Transverse colon (tissue), 4 donors: ENCODE results near the gene MTMR3.

Experiments
- CTCF ChIP-seq, 5 experiments: fragments of 200-600 bp in 3 of 5; fragments of 450-650 bp in 2 of 5; sonication (generic) in 3 of 5; IDR thresholded peaks; 1 replicate in 2 of 5; 2 replicates in 3 of 5; pipeline ENCODE4 v1.5.1; 2016 to 2017; ENCODE audit warnings: antibody characterized with exemption in 5 of 5, inconsistent platforms in 3 of 5, mild to moderate bottlenecking in 2 of 5, moderate library complexity in 1 of 5
- EP300 ChIP-seq: sonication (generic); formaldehyde crosslinking; IDR thresholded peaks from one replicate; pipeline ENCODE4 v1.6.1; 2017; ENCODE audit warnings: antibody characterized with exemption, low read depth
- POLR2A ChIP-seq: fragments of 450-650 bp; IDR thresholded peaks from one replicate; pipeline ENCODE4 v1.6.1; 2016; ENCODE audit warnings: antibody characterized with exemption, mild to moderate bottlenecking, moderate library complexity
- POLR2AphosphoS5 ChIP-seq, 3 donors: sonication (generic); formaldehyde crosslinking; IDR thresholded peaks; one replicate each; pipeline ENCODE4 v1.6.1; 2016; ENCODE audit warnings: antibody characterized with exemption in 3 of 3

GRCh38 chr22:29848111-29848510 lies 34.9 kb upstream of the MTMR3 start:
- no peak for TF ChIP-seq CTCF (IDR thresholded peaks at IDR 0.05)
- TF ChIP-seq POLR2A: no peak
- TF ChIP-seq POLR2AphosphoS5 (IDR thresholded peaks at IDR 0.05): no peak
- TF ChIP-seq EP300: no peak
